GM10266 (cell line): ENCODE results near the gene CDH26.

ENCODE experiments used
- DNase-seq: peaks from one replicate; pipeline ENCODE4 v3.0.0; 2012; ENCODE audit errors: extremely low spot score
- TF ChIP-seq, protein P1 (sequence below): IDR thresholded peaks from 2 replicates; pipeline ENCODE4 v1.5.1; 2012; ENCODE audit warnings: mild to moderate bottlenecking, low read depth; ENCODE audit not compliant: control insufficient read depth, insufficient read depth; ENCODE audit errors: missing control alignments

Gene CDH26

GRCh38 chr20:60043435-60043834 lies 85.2 kb downstream of the CDH26 start:
- no peak for DNase-seq
- TF ChIP-seq, protein P1, sequence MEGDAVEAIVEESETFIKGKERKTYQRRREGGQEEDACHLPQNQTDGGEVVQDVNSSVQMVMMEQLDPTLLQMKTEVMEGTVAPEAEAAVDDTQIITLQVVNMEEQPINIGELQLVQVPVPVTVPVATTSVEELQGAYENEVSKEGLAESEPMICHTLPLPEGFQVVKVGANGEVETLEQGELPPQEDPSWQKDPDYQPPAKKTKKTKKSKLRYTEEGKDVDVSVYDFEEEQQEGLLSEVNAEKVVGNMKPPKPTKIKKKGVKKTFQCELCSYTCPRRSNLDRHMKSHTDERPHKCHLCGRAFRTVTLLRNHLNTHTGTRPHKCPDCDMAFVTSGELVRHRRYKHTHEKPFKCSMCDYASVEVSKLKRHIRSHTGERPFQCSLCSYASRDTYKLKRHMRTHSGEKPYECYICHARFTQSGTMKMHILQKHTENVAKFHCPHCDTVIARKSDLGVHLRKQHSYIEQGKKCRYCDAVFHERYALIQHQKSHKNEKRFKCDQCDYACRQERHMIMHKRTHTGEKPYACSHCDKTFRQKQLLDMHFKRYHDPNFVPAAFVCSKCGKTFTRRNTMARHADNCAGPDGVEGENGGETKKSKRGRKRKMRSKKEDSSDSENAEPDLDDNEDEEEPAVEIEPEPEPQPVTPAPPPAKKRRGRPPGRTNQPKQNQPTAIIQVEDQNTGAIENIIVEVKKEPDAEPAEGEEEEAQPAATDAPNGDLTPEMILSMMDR = no peak

GRCh38 chr20:60046011-60046413 lies 87.8 kb downstream of the CDH26 start:
- no peak for DNase-seq
- TF ChIP-seq, protein P1 = no peak

- TF ChIP-seq, protein P1 = no peak
- no peak for DNase-seq
Measured at GRCh38 chr20:60046436-60046835, 88.2 kb downstream of the CDH26 start.

DNA sequence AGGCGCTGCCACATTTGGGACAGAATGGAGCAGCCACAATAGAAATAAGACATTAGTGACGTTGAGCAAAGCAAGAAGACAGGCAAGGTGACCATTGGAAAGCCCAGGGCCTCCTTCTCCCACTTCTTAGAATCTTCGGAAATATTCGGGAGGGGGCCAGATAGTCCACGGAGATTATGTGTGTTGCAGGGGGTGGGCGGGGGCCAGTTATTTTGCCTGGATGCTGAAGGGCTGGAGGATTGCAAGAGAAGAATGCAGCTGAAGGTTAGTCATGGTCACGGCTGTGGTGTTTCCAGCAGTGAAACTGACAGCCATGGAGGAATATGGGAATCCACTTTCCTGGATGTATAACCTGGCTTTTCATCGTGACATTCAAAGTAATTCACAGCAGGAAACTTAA lies 88.6 kb downstream of the CDH26 start:
- TF ChIP-seq, protein P1 = no peak
- DNase-seq = no peak

DNA sequence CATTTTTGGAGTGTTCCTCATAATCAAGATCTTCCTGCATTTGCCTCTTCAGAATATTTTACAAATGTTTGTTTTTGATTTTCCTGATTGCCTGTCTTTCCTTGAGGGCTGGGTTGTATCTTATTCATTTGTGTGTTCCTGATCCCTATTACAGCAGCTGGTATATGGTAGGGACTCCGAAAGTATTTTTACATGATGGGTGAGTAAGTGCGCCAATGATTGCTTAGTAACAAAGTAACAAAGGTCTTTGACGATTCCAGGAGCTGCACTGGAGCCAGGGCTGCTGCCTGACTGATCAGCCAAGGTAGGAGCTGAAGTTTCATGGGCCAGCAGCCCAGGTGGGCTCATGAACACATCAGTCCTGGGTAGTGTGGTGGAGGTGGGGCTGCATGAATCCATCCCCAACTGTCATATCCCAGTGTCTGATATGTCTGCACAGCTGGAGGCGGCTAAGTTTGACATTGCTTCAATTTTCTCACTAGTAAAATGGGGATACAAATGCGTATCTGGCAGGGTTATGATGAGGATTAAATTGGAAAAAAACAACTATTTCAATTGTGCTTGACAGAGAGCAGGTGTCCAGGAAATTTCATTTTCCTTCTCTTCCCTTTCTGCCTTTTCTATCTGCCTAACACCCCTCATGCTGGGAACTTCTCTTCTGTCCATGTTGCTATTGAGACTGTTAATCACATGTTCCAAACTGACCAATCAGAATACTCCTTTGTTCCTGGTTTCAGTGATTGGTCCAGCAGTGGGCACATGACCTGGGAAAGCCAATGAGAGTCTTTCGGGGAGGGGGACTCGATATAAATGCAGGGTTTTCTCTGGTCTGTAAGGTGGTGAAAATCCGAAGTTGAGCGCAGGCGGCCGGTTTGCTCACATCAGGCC lies 90.7 kb downstream of the CDH26 start:
- DNase-seq = no peak
- TF ChIP-seq, protein P1 = no peak

- TF ChIP-seq, protein P1 = no peak
- no peak for DNase-seq
Measured at GRCh38 chr20:60049601-60050000, 91.4 kb downstream of the CDH26 start.
